C4-2B (cell line): ENCODE results near the gene ZNF555.
"Not testable (repeated sequence)": the region's sequence is repeated elsewhere in the genome, so short reads cannot be mapped to it uniquely, and the experiment has no call there.

ENCODE experiments used
- CTCF ChIP-seq: fragments of 450-650 bp; conservative IDR thresholded peaks from 2 replicates; pipeline ENCODE4 v1.5.1; 2017; ENCODE audit warnings: mild to moderate bottlenecking
- ZFX ChIP-seq: fragments of 450-650 bp; IDR thresholded peaks from 2 replicates; pipeline ENCODE4 v1.6.1; 2017

GRCh38 chr19:2890531-2890930 is 49.3 kb downstream of the ZNF555 start:
- not testable (repeated sequence) for TF ChIP-seq CTCF, ZFX
